Measurements from ENCODE around the gene TMEM176B.

The TMEM176B gene

DNA sequence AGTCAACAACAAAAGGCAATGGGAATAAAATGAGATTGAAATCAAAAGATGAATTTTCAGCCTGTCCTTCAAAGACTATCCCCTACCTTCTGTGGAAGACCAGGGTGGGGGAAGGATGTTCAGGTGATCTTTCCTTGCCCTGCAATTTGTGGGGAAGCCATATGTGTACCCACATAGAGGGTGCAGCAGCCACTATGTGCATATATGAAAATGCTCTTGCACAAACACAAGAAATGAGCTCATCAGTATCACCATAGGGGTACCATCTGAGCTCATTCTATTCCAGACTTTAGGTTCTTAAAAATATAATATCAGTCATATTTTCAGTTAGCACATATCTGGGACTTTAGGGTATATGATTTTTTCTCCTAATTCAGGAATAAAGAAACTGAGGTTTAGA lies 45.2 kb downstream of the TMEM176B start:
- no peak for DNase-seq (ENCODE audit: low read depth in 4 of 4, low spot score in 1 of 4)

DNA sequence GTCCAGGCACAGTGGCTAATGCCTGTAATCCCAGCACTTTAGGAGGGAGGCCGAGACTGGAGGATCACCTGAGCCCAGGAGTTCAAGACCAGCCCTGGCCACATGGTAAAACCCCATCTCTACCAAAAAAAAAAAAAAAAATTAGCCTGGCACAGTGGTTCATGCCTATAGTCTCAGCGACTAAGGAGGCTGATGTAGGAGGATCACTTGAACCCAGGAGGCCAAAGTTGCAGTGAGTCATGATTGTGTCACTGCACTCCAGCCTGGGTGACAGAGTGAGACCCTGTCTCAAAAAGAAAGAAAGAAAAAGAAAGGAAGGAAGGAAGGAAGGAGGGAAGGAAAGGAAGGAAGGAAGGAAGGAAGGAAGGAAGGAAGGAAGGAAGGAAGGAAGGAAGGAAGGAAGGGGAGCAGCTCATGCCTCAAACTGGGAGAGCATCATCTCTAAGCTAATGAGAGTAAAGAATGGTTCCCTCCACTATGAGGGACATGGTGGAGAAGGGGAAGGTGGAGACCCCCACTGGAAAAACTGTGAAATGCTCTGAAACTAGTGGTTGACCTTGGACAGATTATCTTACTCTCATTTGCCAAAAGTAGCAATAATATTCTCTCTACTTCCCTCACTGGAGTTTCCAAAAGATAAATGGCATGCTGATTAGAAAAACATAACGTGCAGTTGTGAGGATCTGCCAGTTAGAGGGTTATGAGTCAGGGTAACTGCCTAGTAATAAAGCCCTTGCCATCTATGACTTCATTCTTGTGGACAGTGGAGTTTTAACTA lies 46.1 kb downstream of the TMEM176B start:
- DNase-seq (ENCODE audit: low read depth in 4 of 4, low spot score in 1 of 4), result no peak

DNA sequence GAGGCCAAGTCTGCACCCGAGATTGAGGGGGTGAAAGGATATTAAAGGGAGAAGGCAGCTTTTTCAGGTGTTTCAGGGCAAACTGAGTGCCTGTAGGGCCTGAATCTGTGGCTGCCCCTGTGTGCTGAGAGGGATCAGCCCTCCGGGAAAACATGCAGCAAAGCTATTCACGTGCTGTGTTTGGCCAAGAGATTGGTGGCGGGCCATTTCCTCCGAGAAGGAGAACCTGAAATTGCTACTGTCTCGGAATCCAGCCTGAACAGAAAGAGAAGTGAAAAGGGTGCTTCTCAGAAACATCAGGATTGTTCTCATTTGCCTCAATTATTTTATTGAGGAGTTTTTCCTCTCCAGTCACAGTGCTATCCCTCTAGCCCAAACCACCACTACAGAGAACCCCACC lies 46.9 kb downstream of the TMEM176B start:
- no peak for DNase-seq (ENCODE audit: low read depth in 4 of 4, low spot score in 1 of 4)

DNA sequence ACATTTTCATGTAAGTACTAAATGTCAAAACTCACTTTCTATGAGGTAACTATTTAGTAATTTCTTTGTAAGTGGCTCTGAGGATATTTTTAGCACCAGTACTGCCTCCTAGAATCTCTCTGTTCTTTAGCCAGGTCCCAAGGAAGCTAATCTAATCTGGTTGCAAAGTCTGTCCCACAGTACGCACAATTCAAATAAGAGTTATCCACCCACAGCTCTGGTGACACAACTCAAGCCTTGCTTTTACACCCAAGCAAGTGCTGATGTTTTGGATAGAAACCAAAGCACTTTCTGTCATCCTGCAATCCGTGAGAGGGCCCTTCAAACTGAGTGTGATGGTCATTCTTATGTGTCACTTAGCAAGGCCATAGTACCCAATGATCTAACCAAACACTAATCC lies 48.5 kb downstream of the TMEM176B start:
- no peak for DNase-seq (ENCODE audit: low read depth in 4 of 4, low spot score in 1 of 4)

DNA sequence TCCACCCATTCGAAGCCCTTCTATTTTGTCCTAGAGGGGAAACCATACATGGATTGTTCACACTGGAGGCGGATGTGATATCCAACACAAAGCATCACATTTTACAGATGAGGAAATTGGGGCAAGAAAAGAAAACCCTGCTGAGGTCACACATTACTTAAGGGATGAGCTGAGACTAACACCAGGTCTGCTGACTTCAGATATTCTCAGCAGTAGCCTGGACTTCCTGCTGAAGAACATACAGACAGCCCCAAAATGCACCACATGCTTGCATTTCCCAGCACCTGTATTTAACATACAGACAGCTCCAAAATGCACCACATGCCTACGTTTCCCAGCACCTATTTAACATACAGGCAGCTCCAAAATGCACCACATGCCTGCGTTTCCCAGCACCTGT lies 51.8 kb downstream of the TMEM176B start:
- no peak for DNase-seq (ENCODE audit: low read depth in 4 of 4, low spot score in 1 of 4)

DNA sequence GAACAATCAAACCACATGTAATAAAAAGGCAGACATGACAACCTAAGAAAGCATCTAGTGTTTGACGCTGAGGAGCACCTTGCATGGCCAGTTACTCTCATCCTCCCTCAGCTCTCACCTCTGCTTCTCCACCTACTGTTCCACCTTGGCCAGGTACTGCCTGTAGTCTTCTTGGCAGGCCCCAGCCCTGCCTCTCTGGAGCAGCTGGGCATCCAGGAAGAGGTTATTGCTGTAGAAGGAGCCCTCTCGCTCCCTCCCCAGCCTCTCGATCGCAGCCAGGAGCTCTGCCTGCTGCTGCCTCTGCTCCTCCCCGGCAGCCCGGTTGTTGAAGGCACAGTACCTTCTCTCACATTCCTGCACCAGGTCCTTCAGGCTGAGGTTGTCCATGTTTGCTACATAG lies 53.2 kb downstream of the TMEM176B start:
- no peak for DNase-seq (ENCODE audit: low read depth in 4 of 4, low spot score in 1 of 4)

DNA sequence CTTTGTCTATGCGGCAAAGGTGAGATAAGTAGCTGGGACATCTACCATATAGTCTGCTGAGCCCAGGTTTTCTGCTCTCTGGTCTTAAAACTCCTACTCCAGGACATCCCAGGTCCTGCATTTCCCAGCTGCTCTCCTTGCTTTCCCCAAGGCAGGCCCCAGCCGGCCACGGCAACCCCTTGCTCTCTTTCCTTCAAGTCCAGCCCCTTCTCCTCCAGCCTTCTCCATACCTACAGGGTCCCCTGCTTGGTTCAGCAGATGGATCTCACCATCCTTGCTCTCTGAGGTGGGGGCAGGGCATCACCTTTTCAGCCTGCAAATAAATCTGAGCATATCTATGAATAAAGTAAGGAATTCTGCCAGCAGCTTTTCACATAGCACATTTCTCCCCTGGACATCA lies 54.3 kb downstream of the TMEM176B start:
- DNase-seq (ENCODE audit: low read depth in 4 of 4, low spot score in 1 of 4), result no peak

DNA sequence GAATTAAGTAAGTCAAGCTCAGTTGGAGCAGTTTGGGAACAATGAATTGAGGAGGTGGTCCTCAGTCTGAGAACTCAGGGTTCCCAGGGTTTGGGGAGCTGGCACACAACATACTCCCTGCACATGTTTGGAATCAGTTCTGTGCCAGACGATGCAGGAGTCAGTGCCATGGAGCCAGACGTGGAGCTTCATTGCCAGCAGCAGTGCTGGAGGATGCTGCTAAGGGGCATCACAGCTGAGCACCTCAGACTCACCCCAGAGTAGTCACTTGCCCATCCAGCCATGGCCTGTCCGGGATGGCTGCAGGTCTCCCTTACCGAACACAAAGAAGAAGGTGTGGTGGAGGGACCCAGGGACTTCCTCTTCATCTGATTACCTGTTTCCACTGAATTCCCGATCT lies 55.1 kb downstream of the TMEM176B start:
- no peak for DNase-seq (ENCODE audit: low read depth in 4 of 4, low spot score in 1 of 4)

DNA sequence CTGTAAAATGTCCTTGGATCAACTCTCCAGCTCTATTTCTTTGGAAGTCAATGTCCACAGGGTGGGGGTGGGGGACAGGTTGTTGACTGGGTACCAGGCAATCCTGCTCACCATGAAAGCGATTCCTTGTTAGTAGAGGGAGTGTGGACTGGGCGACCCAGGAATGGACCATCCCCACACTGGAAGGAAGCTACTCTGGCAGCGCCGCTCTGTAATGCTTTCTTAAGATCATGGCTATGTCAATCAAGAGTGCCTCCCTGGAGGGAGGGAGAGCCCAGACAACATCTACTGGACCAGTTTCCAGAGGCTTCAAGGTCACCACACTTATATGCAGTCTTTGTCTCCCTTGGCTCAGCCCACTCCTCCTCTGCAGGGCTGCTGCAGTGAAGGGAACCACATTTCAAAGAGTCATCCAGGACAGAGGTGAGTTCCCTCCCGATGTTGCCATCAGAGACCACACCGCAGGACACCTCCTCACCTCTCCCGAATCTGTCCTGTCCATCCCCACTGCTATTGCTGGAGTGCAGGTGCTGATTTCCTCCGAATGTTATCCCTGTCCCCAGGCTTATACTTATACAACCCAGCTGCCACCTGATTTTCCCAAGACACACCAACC lies 56.0 kb downstream of the TMEM176B start:
- no peak for DNase-seq (ENCODE audit: low read depth in 4 of 4, low spot score in 1 of 4)

DNA sequence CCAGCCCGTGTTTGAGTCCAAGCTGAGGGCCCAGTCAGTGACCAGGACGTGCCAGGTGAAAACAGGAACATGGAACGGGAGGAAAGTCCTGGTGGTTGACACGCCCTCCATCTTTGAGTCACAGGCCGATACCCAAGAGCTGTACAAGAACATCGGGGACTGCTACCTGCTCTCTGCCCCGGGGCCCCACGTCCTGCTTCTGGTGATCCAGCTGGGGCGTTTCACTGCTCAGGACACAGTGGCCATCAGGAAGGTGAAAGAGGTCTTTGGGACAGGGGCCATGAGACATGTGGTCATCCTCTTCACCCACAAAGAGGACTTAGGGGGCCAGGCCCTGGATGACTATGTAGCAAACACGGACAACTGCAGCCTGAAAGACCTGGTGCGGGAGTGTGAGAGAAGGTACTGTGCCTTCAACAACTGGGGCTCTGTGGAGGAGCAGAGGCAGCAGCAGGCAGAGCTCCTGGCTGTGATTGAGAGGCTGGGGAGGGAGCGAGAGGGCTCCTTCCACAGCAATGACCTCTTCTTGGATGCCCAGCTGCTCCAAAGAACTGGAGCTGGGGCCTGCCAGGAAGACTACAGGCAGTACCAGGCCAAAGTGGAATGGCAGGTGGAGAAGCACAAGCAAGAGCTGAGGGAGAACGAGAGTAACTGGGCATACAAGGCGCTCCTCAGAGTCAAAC lies 57.7 kb downstream of the TMEM176B start:
- no peak for DNase-seq (ENCODE audit: low read depth in 4 of 4, low spot score in 1 of 4)

Measured in stimulated activated CD4-positive, alpha-beta T cell treated with anti-CD3 and anti-CD28 coated beads, Interleukin-1b, Interleukin-23, amount 100 ng/mL, for 24 hours (primary cell).